GM23338 (cell line): ENCODE measurements around the gene GDA. TPM values are rescaled to one million over a fixed set of nuclear protein-coding genes. Genes with fewer than 3 reads are reported as not detected.

Experiments used
- ATAC-seq: fragments of 200-7000 bp; cut with Tn5 transposase; 3 replicates; pipeline ENCODE4 v1.9.1; 2020
- DNase-seq: peaks from one replicate; pipeline ENCODE4 v3.0.0-alpha.2; 2015; ENCODE audit warnings: low spot score
- H2AFZ ChIP-seq: fragments of 200-600 bp; sonication (generic); 2 replicates; pipeline ENCODE4 v1.8.0; 2016; ENCODE audit warnings: antibody characterized with exemption, mild to moderate bottlenecking, moderate library complexity
- H3F3A ChIP-seq: fragments of 200-600 bp; sonication (generic); replicated peaks from 2 replicates; pipeline ENCODE4 v1.8.0; 2017; ENCODE audit warnings: antibody characterized with exemption, mixed run types, low read depth
- H3K27ac ChIP-seq: fragments of 200-600 bp; sonication (generic); 2 replicates; pipeline ENCODE4 v1.6.1; 2016; ENCODE audit warnings: low read depth
- H3K27me3 ChIP-seq: fragments of 200-600 bp; sonication (generic); 2 replicates; pipeline ENCODE4 v1.8.0; 2016; ENCODE audit warnings: mild to moderate bottlenecking, mixed run types, moderate library complexity; ENCODE audit not compliant: insufficient read depth
- H3K36me3 ChIP-seq: fragments of 200-600 bp; sonication (generic); 2 replicates; pipeline ENCODE4 v1.8.0; 2016; ENCODE audit warnings: mild to moderate bottlenecking; ENCODE audit not compliant: insufficient read depth
- H3K4me1 ChIP-seq: fragments of 200-600 bp; sonication (generic); 2 replicates; pipeline ENCODE4 v1.8.0; 2016; ENCODE audit warnings: mild to moderate bottlenecking, moderate library complexity; ENCODE audit not compliant: insufficient read depth
- H3K4me2 ChIP-seq: fragments of 200-600 bp; sonication (generic); 2 replicates; pipeline ENCODE4 v1.7.1; 2017; ENCODE audit warnings: mixed run types
- H3K4me3 ChIP-seq: fragments of 200-600 bp; sonication (generic); 2 replicates; pipeline ENCODE4 v1.6.1; 2016; ENCODE audit warnings: mixed run types
- H3K79me2 ChIP-seq: fragments of 200-600 bp; sonication (generic); replicated peaks from 2 replicates; pipeline ENCODE4 v1.8.0; 2017; ENCODE audit warnings: mild to moderate bottlenecking; ENCODE audit not compliant: insufficient read depth
- H3K9me2 ChIP-seq: fragments of 200-600 bp; sonication (generic); 2 replicates; pipeline ENCODE4 v1.8.0; 2017; ENCODE audit not compliant: insufficient read depth
- H4K20me1 ChIP-seq: fragments of 200-600 bp; sonication (generic); replicated peaks from 2 replicates; pipeline ENCODE4 v1.8.0; 2017; ENCODE audit warnings: mild to moderate bottlenecking; ENCODE audit not compliant: insufficient read depth
- H3K27ac Mint-ChIP-seq: 2 replicates; pipeline ENCODE4 v1.8.0; 2020; ENCODE audit warnings: inconsistent platforms, mild to moderate bottlenecking, moderate library complexity, mixed read lengths
- H3K27me3 Mint-ChIP-seq: 3 replicates; pipeline ENCODE4 v1.8.0; 2022; ENCODE audit warnings: low read depth, mild to moderate bottlenecking, moderate library complexity, mixed read lengths, inconsistent platforms; ENCODE audit not compliant: insufficient read depth, poor library complexity
- H3K36me3 Mint-ChIP-seq: 3 replicates; pipeline ENCODE4 v1.8.0; 2021; ENCODE audit warnings: low read depth, mild to moderate bottlenecking, inconsistent platforms, moderate library complexity, mixed read lengths
- H3K4me1 Mint-ChIP-seq: 3 replicates; pipeline ENCODE4 v1.8.0; 2020; ENCODE audit warnings: mild to moderate bottlenecking, inconsistent platforms, mixed read lengths
- H3K4me3 Mint-ChIP-seq: 3 replicates; pipeline ENCODE4 v1.8.0; 2021; ENCODE audit warnings: moderate library complexity, mild to moderate bottlenecking, inconsistent platforms, mixed read lengths
- H3K9me3 Mint-ChIP-seq: 3 replicates; pipeline ENCODE4 v1.8.0; 2020; ENCODE audit warnings: moderate library complexity, mild to moderate bottlenecking, inconsistent platforms, mixed read lengths
- CREB1 ChIP-seq: fragments of 250-450 bp; sonication (Bioruptor Pico); IDR thresholded peaks from 2 replicates; pipeline ENCODE4 v1.5.0; 2020; ENCODE audit warnings: low read depth, mild to moderate bottlenecking, moderate library complexity
- CTCF ChIP-seq, 2 experiments: fragments of 200-600 bp in 1 of 2; sonication (generic) in 1 of 2; conservative IDR thresholded peaks; 2 replicates each; pipeline versions ENCODE4 v1.5.1 to v1.6.1; 2016 to 2017; ENCODE audit warnings: antibody characterized with exemption in 2 of 2, low read depth in 2 of 2, mild to moderate bottlenecking in 2 of 2, moderate library complexity in 1 of 2
- ETS1 ChIP-seq: IDR thresholded peaks from 2 replicates; pipeline ENCODE4 v1.6.1; 2016; ENCODE audit warnings: antibody characterized with exemption
- EZH2 ChIP-seq: fragments of 200-600 bp; sonication (generic); IDR thresholded peaks from one replicate; pipeline ENCODE4 v1.8.0; 2017; ENCODE audit warnings: antibody characterized with exemption, mild to moderate bottlenecking, low read depth; ENCODE audit not compliant: unreplicated experiment
- EZH2phosphoT487 ChIP-seq: fragments of 200-600 bp; sonication (generic); IDR thresholded peaks from one replicate; pipeline ENCODE4 v1.8.1; 2018; ENCODE audit warnings: antibody characterized with exemption; ENCODE audit not compliant: unreplicated experiment
- JUNB ChIP-seq: IDR thresholded peaks from one replicate; pipeline ENCODE4 v1.6.1; 2016; ENCODE audit warnings: antibody characterized with exemption; ENCODE audit not compliant: unreplicated experiment
- NANOG ChIP-seq: IDR thresholded peaks from 2 replicates; pipeline ENCODE4 v1.6.1; 2016; ENCODE audit warnings: antibody characterized with exemption, borderline replicate concordance
- POLR2AphosphoS5 ChIP-seq: IDR thresholded peaks from 2 replicates; pipeline ENCODE4 v1.6.1; 2016; ENCODE audit warnings: antibody characterized with exemption, low read depth
- REST ChIP-seq: IDR thresholded peaks from one replicate; pipeline ENCODE4 v1.6.1; 2018; ENCODE audit warnings: antibody characterized with exemption; ENCODE audit not compliant: unreplicated experiment
- STAT1 ChIP-seq: IDR thresholded peaks from one replicate; pipeline ENCODE4 v1.6.1; 2016; ENCODE audit warnings: antibody characterized with exemption; ENCODE audit not compliant: unreplicated experiment
- ZNF114 ChIP-seq: fragments of 250-450 bp; sonication (Bioruptor Pico); IDR thresholded peaks from 2 replicates; pipeline ENCODE4 v1.5.0; 2020; ENCODE audit warnings: mild to moderate bottlenecking, moderate library complexity
- ZNF331 ChIP-seq: fragments of 250-450 bp; sonication (Bioruptor Pico); IDR thresholded peaks from 2 replicates; pipeline ENCODE4 v1.5.0; 2020; ENCODE audit warnings: low read depth, mild to moderate bottlenecking, moderate library complexity
- ZNF462 ChIP-seq: fragments of 250-450 bp; sonication (Bioruptor Pico); IDR thresholded peaks from 2 replicates; pipeline ENCODE4 v1.5.0; 2020; ENCODE audit warnings: mild to moderate bottlenecking, moderate library complexity
- polyA plus RNA-seq: library from polyadenylated mRNA; unstranded; fragments of >200 nt; fragmentation: Nextera tagmentation; extraction: Ambion mirVana; gene quantifications from 2 replicates; pipeline ENCODE4 v1.2.1, GENCODE V29; 2016
- total RNA-seq: library from RNA; depleted of rRNA; stranded (reverse); fragments of >200 nt; shearing (Covaris generic); gene quantifications from 2 replicates; pipeline ENCODE4 v1.2.3, GENCODE V29; 2014

The GDA gene
- total and polyA plus RNA-seq, 2 experiments from 2014 or later = 4.0 to 5.8 TPM

- H3K36me3 ChIP-seq = no peaks in the 10 kb centered on the region
- no peaks in the 10 kb centered on the region for H3K4me1 Mint-ChIP-seq
- H3K27ac ChIP-seq = no peak overlapping the region
- no peak overlapping the region for H3K4me3 ChIP-seq
- H3K9me3 Mint-ChIP-seq = no peaks in the 10 kb centered on the region
- no peak overlapping the region for H3K4me3 Mint-ChIP-seq
- no peaks in the 10 kb centered on the region for H3F3A ChIP-seq
- peaks cover 2% of the 10 kb centered on the region; the same call in 1 of the 2 replicates for H3K9me2 ChIP-seq
- no peaks in the 10 kb centered on the region for H3K27me3 ChIP-seq
- no peak overlapping the region for H2AFZ ChIP-seq
- no peaks in the 10 kb centered on the region for H3K36me3 Mint-ChIP-seq
- H3K27ac Mint-ChIP-seq = no peak overlapping the region
- H3K27me3 Mint-ChIP-seq = no peaks in the 10 kb centered on the region
- H4K20me1 ChIP-seq = no peaks in the 10 kb centered on the region
- DNase-seq = no peak
- H3K4me2 ChIP-seq = no peak overlapping the region
- H3K4me1 ChIP-seq = no peaks in the 10 kb centered on the region
- H3K79me2 ChIP-seq = no peaks in the 10 kb centered on the region
- ATAC-seq = no peak
- TF ChIP-seq STAT1 (no peak), EZH2 (no peak), CTCF (conservative IDR thresholded peaks at IDR 0.05; ENCODE audit: low read depth in 2 of 2) (no peak), JUNB (no peak), CREB1 (no peak), NANOG (no peak), ZNF462 (no peak), POLR2AphosphoS5 (no peak), REST (no peak), ZNF331 (CRISPR knock-in tag) (no peak), ETS1 (no peak), ZNF114 (CRISPR knock-in tag) (no peak), EZH2phosphoT487 (no peak)
Observed at GRCh38 chr9:72300873-72301272, 151.6 kb downstream of the GDA start.
